Liver (tissue), 9 donors: Measurements from ENCODE around the gene P2RY10. TPM values are rescaled to one million over a fixed set of nuclear protein-coding genes. Genes with fewer than 3 reads are reported as not detected.
A peak's percentile ranks its signal among the peaks of the same experiment; 100 is the strongest.

Source experiments
- DNase-seq: peaks from one replicate; pipeline ENCODE4 v3.0.0-alpha.2; 2017; ENCODE audit warnings: low spot score
- H3K27ac ChIP-seq, 2 donors: one replicate each; pipeline ENCODE4 v1.7.0; 2013; ENCODE audit warnings: inconsistent platforms in 2 of 2, low read length in 2 of 2, control low read depth in 1 of 2, low read depth in 1 of 2, mild to moderate bottlenecking in 1 of 2
- H3K27me3 ChIP-seq, 4 donors: one replicate each; pipeline versions ENCODE4 v1.6.1 to v1.7.0; 2013; ENCODE audit warnings: low read length in 3 of 4, inconsistent platforms in 1 of 4, mild to moderate bottlenecking in 1 of 4, moderate library complexity in 1 of 4; ENCODE audit not compliant: control insufficient read depth in 4 of 4, insufficient read depth in 4 of 4
- H3K36me3 ChIP-seq, 4 donors: one replicate each; pipeline versions ENCODE4 v1.6.1 to v1.7.0; 2013; ENCODE audit warnings: low read length in 3 of 4, mild to moderate bottlenecking in 3 of 4, low read depth in 1 of 4, moderate library complexity in 1 of 4; ENCODE audit not compliant: control insufficient read depth in 4 of 4, insufficient read depth in 3 of 4
- H3K4me1 ChIP-seq, 4 donors: one replicate each; pipeline versions ENCODE4 v1.6.1 to v1.7.0; 2013; ENCODE audit warnings: low read length in 3 of 4, mild to moderate bottlenecking in 3 of 4, moderate library complexity in 1 of 4; ENCODE audit not compliant: control insufficient read depth in 4 of 4, insufficient read depth in 4 of 4
- H3K4me3 ChIP-seq, 3 donors: one replicate each; pipeline versions ENCODE4 v1.6.1 to v1.7.0; 2013; ENCODE audit warnings: low read length in 3 of 3, control low read depth in 1 of 3, low read depth in 1 of 3, mild to moderate bottlenecking in 1 of 3
- H3K9ac ChIP-seq, 2 donors: one replicate each; pipeline ENCODE4 v1.7.0; 2013; ENCODE audit warnings: low read length in 2 of 2, mild to moderate bottlenecking in 2 of 2, moderate library complexity in 2 of 2, control low read depth in 1 of 2, low read depth in 1 of 2
- H3K9me3 ChIP-seq, 4 donors: one replicate each; pipeline versions ENCODE4 v1.6.1 to v1.7.0; 2013; ENCODE audit warnings: low read length in 3 of 4; ENCODE audit not compliant: control insufficient read depth in 4 of 4
- EGR1 ChIP-seq, 2 donors: IDR thresholded peaks; 2 replicates each; pipeline ENCODE4 v1.6.1; 2016 to 2018; ENCODE audit warnings: antibody characterized with exemption in 2 of 2, low read depth in 2 of 2
- FOXA1 ChIP-seq: IDR thresholded peaks from 2 replicates; pipeline ENCODE4 v1.6.1; 2016; ENCODE audit warnings: antibody characterized with exemption
- FOXA2 ChIP-seq: IDR thresholded peaks from 2 replicates; pipeline ENCODE4 v1.6.1; 2016; ENCODE audit warnings: antibody characterized with exemption
- JUND ChIP-seq, 2 donors: IDR thresholded peaks; 2 replicates each; pipeline ENCODE4 v1.6.1; 2016; ENCODE audit warnings: antibody characterized with exemption in 2 of 2
- MAX ChIP-seq: IDR thresholded peaks from 2 replicates; pipeline ENCODE4 v1.6.1; 2016; ENCODE audit warnings: antibody characterized with exemption
- NR2F2 ChIP-seq: IDR thresholded peaks from 2 replicates; pipeline ENCODE4 v1.6.1; 2016; ENCODE audit warnings: antibody characterized with exemption
- RAD21 ChIP-seq, 2 donors: IDR thresholded peaks; 2 replicates each; pipeline ENCODE4 v1.6.1; 2016; ENCODE audit warnings: antibody characterized with exemption in 2 of 2, mild to moderate bottlenecking in 2 of 2
- REST ChIP-seq: IDR thresholded peaks from 2 replicates; pipeline ENCODE4 v1.6.1; 2016; ENCODE audit warnings: antibody characterized with exemption, mild to moderate bottlenecking
- RXRA ChIP-seq, 2 donors: IDR thresholded peaks; 2 replicates each; pipeline ENCODE4 v1.6.1; 2017 to 2018; ENCODE audit warnings: antibody characterized with exemption in 2 of 2, mild to moderate bottlenecking in 1 of 2
- TAF1 ChIP-seq: conservative IDR thresholded peaks from 2 replicates; pipeline ENCODE4 v1.6.1; 2016; ENCODE audit warnings: antibody characterized with exemption, mild to moderate bottlenecking
- YY1 ChIP-seq: IDR thresholded peaks from 2 replicates; pipeline ENCODE4 v1.6.1; 2016; ENCODE audit warnings: antibody characterized with exemption, mild to moderate bottlenecking
- ZBTB33 ChIP-seq: IDR thresholded peaks from 2 replicates; pipeline ENCODE4 v1.6.1; 2016; ENCODE audit warnings: antibody characterized with exemption
- WGBS: extraction: QIAGEN DNeasy Blood & Tissue Kit; methylation state at CpG from one replicate; pipeline ENCODE4 v1.1.7; 2013; 5-methylcytosine and 5-hydroxymethylcytosine counted together
- polyA plus RNA-seq, 2 donors: library from polyadenylated mRNA; stranded (reverse) in 1 of 2; unstranded in 1 of 2; fragments of 200-250 nt in 1 of 2; fragments of >200 nt in 1 of 2; fragmentation: Nextera tagmentation in 1 of 2; extraction: Ambion mirVana in 1 of 2; gene quantifications; one replicate each; pipeline versions ENCODE4 v1.2.1 to v1.2.3, GENCODE V29; 2013 to 2015
- total RNA-seq, 2 donors: library from RNA; depleted of rRNA; stranded (reverse); fragments of >200 nt; gene quantifications; one replicate each; pipeline ENCODE4 v1.2.3, GENCODE V29; 2014
- TF ChIP-seq, protein P1 (sequence below): IDR thresholded peaks from 2 replicates; pipeline ENCODE4 v1.6.1; 2016; ENCODE audit warnings: antibody characterized with exemption
- TF ChIP-seq, protein P2 (sequence below): fragments of 150-350 bp; IDR thresholded peaks from 2 replicates; pipeline ENCODE4 v1.5.1; 2017; ENCODE audit warnings: improper control_type of control experiment, low read depth, low read length; ENCODE audit not compliant: missing input control
- donor health status: healthy.
- donor health status: healthy.
- donor health status: healthy.
- donor health status: healthy.
- donor health status: healthy.

Gene P2RY10, protein sequence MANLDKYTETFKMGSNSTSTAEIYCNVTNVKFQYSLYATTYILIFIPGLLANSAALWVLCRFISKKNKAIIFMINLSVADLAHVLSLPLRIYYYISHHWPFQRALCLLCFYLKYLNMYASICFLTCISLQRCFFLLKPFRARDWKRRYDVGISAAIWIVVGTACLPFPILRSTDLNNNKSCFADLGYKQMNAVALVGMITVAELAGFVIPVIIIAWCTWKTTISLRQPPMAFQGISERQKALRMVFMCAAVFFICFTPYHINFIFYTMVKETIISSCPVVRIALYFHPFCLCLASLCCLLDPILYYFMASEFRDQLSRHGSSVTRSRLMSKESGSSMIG
- total RNA-seq (1 to 10 TPM in 1 of 2 donors, under 1 TPM in 1; 0.25 to 1.8 TPM), polyA plus RNA-seq (under 1 TPM; 0.17 to 0.25 TPM)

GRCh38 chrX:78945186-78945912 is at the start of gene P2RY10:
Gene P2RY10, plus strand, starts transcription at chrX:78945391. Its CDS starts 15,130 bp downstream, at chrX:78960521.
- H3K4me3 ChIP-seq = no peak within 1 kb of the TSS
- H3K9me3 ChIP-seq = no peaks in the 10 kb centered on the region
- WGBS = 43% methylated on average over 5 of the region's 5 CpGs
- H3K36me3 ChIP-seq = no peaks in the 10 kb centered on the region
- no peak within 1 kb of the TSS for H3K27ac ChIP-seq
- DNase-seq = no peak
- peak within 1 kb of the TSS in 1 of 2 donors; percentile 28 for H3K9ac ChIP-seq
- H3K27me3 ChIP-seq = no peaks in the 10 kb centered on the region
- TF ChIP-seq RXRA (IDR thresholded peaks at IDR 0.05) (no peak), TAF1 (no peak), EGR1 (IDR thresholded peaks at IDR 0.05; ENCODE audit: low read depth in 2 of 2) (no peak), FOXA1 (no peak), NR2F2 (no peak), RAD21 (IDR thresholded peaks at IDR 0.05) (no peak), REST (no peak), FOXA2 (no peak), MAX (no peak), YY1 (no peak), ZBTB33 (no peak), JUND (IDR thresholded peaks at IDR 0.05) (no peak)
- TF ChIP-seq, protein P1, sequence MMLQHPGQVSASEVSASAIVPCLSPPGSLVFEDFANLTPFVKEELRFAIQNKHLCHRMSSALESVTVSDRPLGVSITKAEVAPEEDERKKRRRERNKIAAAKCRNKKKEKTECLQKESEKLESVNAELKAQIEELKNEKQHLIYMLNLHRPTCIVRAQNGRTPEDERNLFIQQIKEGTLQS = no peak
- TF ChIP-seq, protein P2, sequence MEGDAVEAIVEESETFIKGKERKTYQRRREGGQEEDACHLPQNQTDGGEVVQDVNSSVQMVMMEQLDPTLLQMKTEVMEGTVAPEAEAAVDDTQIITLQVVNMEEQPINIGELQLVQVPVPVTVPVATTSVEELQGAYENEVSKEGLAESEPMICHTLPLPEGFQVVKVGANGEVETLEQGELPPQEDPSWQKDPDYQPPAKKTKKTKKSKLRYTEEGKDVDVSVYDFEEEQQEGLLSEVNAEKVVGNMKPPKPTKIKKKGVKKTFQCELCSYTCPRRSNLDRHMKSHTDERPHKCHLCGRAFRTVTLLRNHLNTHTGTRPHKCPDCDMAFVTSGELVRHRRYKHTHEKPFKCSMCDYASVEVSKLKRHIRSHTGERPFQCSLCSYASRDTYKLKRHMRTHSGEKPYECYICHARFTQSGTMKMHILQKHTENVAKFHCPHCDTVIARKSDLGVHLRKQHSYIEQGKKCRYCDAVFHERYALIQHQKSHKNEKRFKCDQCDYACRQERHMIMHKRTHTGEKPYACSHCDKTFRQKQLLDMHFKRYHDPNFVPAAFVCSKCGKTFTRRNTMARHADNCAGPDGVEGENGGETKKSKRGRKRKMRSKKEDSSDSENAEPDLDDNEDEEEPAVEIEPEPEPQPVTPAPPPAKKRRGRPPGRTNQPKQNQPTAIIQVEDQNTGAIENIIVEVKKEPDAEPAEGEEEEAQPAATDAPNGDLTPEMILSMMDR = no peak
- H3K4me1 ChIP-seq = no peaks in the 10 kb centered on the region
